Activated naive CD8-positive, alpha-beta T cell (primary cell): ENCODE data around the gene NTHL1.

Experiments
- H3K27ac Mint-ChIP-seq: one replicate; pipeline ENCODE4 v1.8.0; 2021; ENCODE audit warnings: mixed read lengths
- H3K27me3 Mint-ChIP-seq: one replicate; pipeline ENCODE4 v1.8.0; 2021; ENCODE audit warnings: mixed read lengths
- H3K36me3 Mint-ChIP-seq: one replicate; pipeline ENCODE4 v1.8.0; 2021; ENCODE audit warnings: mixed read lengths
- H3K4me1 Mint-ChIP-seq: one replicate; pipeline ENCODE4 v1.8.0; 2021; ENCODE audit warnings: low read depth, mixed read lengths
- H3K4me3 Mint-ChIP-seq: one replicate; pipeline ENCODE4 v1.8.0; 2021; ENCODE audit warnings: mild to moderate bottlenecking, mixed read lengths
- H3K9me3 Mint-ChIP-seq: one replicate; pipeline ENCODE4 v1.8.0; 2021; ENCODE audit warnings: low read depth, mixed read lengths

NTHL1 gene

DNA sequence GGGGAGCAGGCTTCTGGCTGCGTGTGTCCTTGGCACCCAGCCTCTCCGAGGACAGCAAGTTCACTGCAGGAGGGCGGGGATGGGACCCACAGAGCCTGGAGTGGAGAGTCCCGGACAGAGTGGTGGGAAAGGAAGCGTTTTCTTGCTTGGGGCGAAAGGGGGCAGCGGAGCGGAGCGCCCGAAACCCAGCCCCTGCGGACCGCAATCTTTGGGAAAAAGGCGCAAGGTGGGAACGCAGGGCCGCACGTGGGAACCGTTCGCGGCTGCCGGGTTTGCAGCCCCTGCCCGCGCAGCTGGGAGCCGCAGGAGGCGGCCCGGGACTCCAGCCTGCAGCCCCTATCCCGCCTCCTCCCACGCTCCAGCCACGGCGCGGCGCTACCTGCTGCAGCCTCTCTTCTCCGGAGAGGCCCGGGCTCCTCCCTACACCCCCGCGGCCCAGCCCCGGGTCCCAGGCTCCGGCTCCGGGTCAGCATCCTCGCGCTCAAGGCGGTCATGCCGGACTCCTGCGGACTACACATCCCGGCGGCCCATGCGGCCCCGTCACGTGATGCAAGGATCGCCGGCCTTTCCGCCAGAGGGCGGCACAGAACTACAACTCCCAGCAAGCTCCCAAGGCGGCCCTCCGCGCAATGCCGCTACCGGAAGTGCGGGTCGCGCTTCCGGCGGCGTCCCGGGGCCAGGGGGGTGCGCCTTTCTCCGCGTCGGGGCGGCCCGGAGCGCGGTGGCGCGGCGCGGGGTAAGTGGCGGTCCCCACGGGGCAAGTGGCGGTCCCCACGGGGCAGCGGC is at the start of gene NTHL1, which contains the start of gene TSC2:
Gene NTHL1, minus strand, starts transcription at position 505 of the 786 bp plus-strand sequence. Its CDS starts 11 bp downstream, at position 494.
Gene TSC2, plus strand, starts transcription at position 656 of the 786 bp plus-strand sequence. CDS start 631 bp downstream, outside the sequence.
- H3K9me3 Mint-ChIP-seq = no peaks in the 10 kb centered on the region
- peak within 1 kb of the TSS; percentile 70 for H3K27ac Mint-ChIP-seq
- H3K27me3 Mint-ChIP-seq = no peaks in the 10 kb centered on the region
- peak within 1 kb of the TSS; percentile 92 for H3K4me3 Mint-ChIP-seq
- H3K4me1 Mint-ChIP-seq = peaks cover 12% of the 10 kb centered on the region
- H3K36me3 Mint-ChIP-seq = no peaks in the 10 kb centered on the region

DNA sequence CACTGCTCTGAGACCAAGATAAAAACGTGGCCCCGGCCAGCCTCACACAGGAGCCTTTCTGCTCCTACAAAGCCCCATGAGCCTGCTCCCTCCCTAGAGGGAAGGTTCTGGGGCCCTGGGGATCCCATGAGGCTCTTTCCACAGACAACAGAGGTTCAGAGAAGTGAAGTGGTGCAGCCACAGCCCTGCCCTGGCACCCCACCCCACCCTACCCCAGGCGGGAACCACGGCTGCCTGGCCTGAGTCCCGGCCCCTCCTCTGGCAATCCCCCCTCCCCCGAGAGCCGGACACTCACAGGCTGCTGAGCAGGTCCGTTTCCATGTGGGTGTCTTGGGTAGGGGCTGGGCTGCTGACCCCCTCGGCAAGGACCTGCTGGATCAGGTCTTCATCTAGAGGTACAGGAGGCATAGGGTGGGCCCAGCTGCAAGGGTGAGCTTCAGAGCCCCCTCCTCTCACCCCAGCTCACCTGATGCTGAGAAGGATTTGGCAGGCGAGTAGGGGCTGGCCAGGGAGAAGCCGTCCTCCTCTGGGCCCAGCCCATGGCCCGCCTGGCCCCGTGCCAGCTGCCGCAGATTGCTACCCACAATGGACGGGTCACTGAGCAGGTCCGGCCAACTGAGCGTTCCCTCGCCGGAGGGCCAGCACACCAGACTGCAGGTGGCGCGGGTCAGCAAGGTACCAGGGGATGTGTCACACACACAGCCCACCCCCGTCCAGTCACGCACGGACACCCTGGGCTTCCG is 49.4 kb upstream of the NTHL1 start:
- Mint-ChIP-seq H3K36me3 (no peaks in the 10 kb centered on the region), H3K27me3 (no peaks in the 10 kb centered on the region), H3K27ac (no peak overlapping the region), H3K9me3 (no peaks in the 10 kb centered on the region), H3K4me1 (no peaks in the 10 kb centered on the region), H3K4me3 (no peak overlapping the region)

DNA sequence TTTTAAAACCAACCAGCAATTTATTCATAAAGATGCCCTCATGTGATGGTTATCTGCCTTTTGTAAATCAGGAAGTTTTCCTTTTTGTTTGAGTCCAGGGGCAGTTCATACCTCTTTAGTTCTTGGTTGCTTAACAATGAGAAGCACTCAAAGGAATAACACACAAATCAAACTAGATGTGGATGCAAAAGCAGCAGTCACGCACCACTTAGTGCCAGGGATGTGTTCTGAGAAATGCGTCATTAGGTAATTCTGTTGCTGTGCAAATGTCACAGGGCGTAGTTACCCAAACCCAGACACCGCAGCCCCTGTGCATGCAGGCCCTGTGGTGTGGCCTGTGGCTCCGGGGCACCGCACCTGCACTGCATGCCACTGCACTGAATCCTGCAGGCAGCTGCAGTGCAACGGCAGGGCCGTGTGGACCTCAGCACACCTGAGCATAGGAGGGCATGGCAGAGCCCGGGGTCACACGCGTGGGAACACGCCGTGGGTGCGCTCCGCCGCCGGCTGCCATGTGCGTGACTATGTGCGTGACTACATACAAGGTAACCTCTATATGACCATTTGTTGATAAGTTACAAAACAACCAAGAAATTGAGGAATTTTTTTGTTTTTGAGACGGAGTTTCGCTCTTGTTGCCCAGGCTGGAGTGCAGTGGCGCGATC is 48.4 kb upstream of the NTHL1 start:
- Mint-ChIP-seq H3K4me1 (no peaks in the 10 kb centered on the region), H3K27me3 (no peaks in the 10 kb centered on the region), H3K36me3 (no peaks in the 10 kb centered on the region), H3K9me3 (no peaks in the 10 kb centered on the region), H3K4me3 (no peak overlapping the region), H3K27ac (no peak overlapping the region)

DNA sequence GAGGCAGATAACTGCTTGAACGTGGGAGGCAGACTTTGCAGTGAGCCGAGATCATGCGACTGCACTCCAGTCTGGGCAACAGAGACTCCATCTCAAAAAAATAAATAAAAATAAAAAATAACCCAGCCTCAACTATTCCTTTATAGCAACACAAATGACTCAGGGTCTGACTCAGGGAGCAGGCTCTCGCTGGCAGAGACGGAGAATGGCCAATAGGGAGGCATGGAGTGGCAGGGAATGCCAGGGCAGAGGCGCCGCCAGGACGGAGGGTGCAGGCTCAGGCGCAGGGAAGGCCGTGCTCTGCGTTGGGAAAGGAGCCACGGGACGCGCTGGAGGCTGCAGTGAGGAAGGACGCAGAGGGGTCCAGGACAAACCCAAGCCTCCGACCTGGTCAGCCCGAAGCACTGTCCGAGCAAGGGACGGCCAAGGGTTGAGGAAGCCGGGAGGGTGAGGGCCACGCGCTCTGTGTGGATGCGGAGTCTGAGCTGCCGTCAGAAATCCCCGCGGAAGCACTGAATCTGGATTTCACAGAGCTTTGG is 47.8 kb upstream of the NTHL1 start:
- no peaks in the 10 kb centered on the region for H3K4me1 Mint-ChIP-seq
- H3K4me3 Mint-ChIP-seq = no peak overlapping the region
- H3K27me3 Mint-ChIP-seq = no peaks in the 10 kb centered on the region
- no peak overlapping the region for H3K27ac Mint-ChIP-seq
- no peaks in the 10 kb centered on the region for H3K36me3 Mint-ChIP-seq
- H3K9me3 Mint-ChIP-seq = no peaks in the 10 kb centered on the region

DNA sequence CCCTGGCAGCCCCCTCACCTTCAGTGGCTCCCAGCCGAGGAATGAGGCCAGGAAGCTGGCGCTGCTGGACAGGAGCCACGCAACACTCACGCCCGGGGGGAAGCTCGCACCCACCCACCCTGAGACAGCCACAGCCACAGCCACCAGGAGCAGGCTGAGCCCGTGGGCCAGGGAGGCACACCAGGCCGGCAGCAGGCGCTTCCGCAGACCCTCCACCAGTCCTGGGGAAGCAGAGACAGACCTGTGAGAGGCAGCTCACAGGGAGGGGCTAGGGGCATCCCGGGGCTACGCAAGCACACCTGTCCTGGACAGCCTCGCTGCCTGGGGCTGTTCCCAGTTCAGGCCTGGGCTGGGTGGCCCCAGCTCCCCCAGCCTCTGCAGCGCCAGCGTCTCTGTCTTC is 46.2 kb upstream of the NTHL1 start:
- H3K27me3 Mint-ChIP-seq = no peaks in the 10 kb centered on the region
- no peaks in the 10 kb centered on the region for H3K4me1 Mint-ChIP-seq
- H3K27ac Mint-ChIP-seq = no peak overlapping the region
- H3K4me3 Mint-ChIP-seq = no peak overlapping the region
- H3K9me3 Mint-ChIP-seq = no peaks in the 10 kb centered on the region
- H3K36me3 Mint-ChIP-seq = no peaks in the 10 kb centered on the region

DNA sequence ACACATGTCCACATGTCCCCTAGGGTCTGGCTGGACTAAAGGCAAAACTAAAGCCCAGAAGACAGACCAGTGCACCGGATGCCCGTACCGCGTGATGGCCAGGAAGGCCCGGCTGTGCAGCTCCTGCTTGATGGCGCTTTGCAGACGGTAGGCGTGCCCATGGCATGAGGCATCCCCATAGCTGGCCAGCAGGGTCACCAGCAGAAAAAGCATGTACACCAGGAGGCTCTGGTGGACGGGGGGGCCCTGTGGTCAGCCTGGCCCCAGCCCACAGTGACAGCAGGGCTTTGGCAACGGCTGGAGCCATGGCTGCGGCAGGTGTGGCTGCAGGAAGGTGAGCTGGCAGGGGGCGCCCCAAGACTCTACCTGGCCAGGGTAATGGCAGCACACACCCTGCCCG is 45.2 kb upstream of the NTHL1 start:
- Mint-ChIP-seq H3K27me3 (no peaks in the 10 kb centered on the region), H3K4me3 (no peak overlapping the region), H3K4me1 (no peaks in the 10 kb centered on the region), H3K9me3 (no peaks in the 10 kb centered on the region), H3K36me3 (no peaks in the 10 kb centered on the region), H3K27ac (no peak overlapping the region)

DNA sequence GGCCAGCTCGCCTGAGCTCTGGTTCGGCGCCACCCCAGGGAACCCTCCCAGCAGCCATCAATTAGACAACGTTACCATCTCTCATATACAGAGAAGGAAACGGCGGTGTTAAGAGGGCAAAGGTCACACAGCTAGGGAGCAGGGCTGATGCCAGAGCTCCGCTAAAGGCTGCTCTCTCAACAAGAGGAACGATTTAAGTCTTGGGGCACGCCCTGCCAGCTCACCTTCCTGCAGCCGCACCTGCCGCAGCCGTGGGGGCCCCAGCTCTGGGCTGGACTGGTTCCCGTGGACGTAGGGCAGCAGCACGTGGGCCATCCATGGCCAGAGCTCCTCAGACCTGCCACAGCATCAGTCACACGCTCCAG is 44.6 kb upstream of the NTHL1 start:
- Mint-ChIP-seq H3K4me1 (no peaks in the 10 kb centered on the region), H3K27me3 (no peaks in the 10 kb centered on the region), H3K4me3 (no peak overlapping the region), H3K9me3 (no peaks in the 10 kb centered on the region), H3K36me3 (no peaks in the 10 kb centered on the region), H3K27ac (no peak overlapping the region)

DNA sequence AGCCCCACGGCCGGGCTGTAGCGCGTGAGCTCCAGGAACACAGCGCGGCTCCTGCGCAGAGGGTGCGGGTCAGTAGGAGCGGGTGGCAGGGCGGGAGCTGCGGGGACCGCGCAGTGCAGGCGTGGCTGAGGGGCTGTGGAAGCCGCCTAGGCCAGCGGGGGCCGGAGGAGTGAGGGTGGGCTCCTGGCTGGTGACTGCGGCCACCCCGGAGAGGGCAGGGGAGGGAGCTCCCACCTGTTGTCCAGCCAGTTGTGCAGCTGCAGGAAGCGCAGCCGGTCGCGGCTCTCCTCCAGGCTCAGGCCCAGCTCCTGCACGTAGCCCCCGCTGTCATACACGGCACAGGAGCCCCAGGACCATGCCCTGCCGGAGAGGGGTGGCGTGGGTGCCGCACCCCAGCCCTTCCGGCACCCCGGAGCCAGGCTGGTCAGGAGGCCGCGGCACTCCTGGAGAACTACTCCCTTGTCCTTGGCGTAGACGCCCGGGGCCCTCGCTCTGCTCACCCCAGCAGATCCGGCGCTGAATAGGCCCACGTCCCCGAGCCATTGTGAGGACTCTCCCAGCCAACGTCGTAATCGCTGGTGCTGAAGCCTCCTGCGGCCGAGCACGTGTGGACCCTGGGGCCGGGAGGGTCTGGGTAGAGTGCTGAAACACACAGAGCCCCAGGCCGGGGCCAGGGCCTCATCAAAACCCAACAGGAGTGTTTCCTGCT is 44.1 kb upstream of the NTHL1 start:
- H3K4me3 Mint-ChIP-seq = no peak overlapping the region
- no peak overlapping the region for H3K27ac Mint-ChIP-seq
- H3K4me1 Mint-ChIP-seq = no peaks in the 10 kb centered on the region
- no peaks in the 10 kb centered on the region for H3K9me3 Mint-ChIP-seq
- no peaks in the 10 kb centered on the region for H3K27me3 Mint-ChIP-seq
- H3K36me3 Mint-ChIP-seq = no peaks in the 10 kb centered on the region

DNA sequence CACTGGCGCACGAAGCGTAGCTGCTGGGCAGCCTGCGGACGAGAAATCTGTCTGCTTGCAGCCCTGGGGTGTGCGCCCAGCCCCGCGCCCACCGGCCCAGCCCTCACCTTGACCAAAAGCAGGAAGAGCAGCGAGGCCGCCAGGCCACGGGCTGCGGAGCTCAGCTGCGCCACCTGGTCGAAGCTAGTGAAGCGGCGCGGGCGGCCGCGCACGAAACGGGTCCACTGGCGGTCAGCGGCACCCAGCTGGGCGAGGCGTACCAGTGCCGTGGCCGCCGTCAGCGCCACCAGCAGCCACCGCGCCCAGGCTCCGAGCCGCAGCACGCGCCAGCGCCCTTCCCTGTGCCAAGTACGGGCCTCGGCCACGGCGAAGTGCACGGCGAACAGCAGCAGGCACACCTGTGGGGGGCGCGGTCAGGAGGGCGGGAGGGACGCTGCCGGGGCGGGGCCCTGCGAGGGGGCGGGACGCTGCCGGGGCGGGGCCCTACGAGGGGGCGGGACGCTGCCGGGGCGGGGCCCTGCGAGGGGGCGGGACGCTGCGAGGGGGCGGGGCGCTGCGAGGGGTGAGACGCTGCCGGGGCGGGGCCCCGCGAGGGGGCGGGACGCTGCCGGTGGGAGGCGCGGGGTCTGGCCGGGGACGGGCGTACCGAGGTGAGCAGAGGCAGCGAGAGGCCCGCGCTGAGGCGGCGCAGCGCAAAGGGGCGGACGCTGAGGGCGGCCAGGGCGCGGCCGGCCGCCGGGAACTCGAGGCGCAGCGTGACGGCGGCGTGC is 43.3 kb upstream of the NTHL1 start:
- Mint-ChIP-seq H3K4me1 (no peaks in the 10 kb centered on the region), H3K9me3 (no peaks in the 10 kb centered on the region), H3K36me3 (no peaks in the 10 kb centered on the region), H3K27me3 (no peaks in the 10 kb centered on the region), H3K4me3 (no peak overlapping the region), H3K27ac (no peak overlapping the region)

DNA sequence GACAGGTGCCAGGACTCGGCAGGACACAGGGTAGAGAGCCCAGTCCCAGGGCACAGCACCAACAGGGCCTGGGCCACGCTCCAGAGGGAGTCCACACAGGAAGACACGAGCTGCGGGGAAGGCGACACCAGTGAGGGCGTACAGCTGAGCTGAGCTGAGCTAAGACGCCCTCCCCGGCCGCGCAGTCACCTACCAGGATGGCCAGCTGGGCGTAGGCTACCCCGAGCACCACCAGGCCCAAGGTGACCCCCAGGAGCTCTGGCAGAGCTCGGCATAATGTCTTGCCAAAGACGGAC is 42.8 kb upstream of the NTHL1 start:
- no peaks in the 10 kb centered on the region for H3K27me3 Mint-ChIP-seq

DNA sequence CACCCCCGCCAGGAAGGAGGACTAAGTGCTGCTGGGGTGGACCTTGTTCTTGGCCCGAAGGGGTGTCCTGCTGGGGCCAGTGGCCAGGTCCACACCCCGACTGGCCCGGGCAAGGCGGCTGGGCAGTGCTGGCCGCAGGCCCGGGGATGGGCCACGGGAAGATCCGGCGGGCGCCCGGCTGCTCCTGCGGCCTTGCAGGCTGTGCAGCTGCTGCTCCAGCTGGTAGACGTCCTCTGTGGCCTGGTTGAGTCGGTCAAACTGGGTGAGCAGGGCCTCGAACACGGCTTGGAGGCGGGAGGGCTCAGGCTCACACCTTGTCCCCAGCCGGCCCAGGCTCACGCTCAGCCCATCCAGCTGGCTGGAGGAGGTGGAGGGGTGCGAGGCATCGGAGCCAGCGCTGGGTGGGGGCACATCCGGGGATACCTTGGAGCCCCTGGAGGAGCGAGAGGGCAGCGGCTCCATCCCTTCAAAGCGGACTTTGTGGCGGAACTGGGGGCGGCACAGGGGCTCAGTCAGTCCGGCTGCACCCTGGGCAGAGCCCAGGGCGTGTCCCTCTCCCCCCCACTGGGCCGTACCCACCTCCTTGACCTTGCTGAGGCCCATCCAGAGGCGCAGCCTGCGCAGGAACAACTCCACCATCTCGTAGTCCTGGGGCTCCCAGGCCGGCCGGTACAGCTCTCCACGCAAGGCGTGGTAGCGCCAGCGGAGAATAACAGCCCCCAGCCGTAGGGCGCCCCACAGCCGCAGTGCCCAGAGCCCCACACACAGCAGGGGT is 42.3 kb upstream of the NTHL1 start:
- no peaks in the 10 kb centered on the region for H3K4me1 Mint-ChIP-seq
- H3K27ac Mint-ChIP-seq = no peak overlapping the region
- H3K4me3 Mint-ChIP-seq = no peak overlapping the region
- no peaks in the 10 kb centered on the region for H3K9me3 Mint-ChIP-seq
- H3K36me3 Mint-ChIP-seq = no peaks in the 10 kb centered on the region
- H3K27me3 Mint-ChIP-seq = no peaks in the 10 kb centered on the region

More for the DNA sequence above, 42.8 kb upstream of the NTHL1 start:
- Mint-ChIP-seq H3K36me3 (no peaks in the 10 kb centered on the region), H3K9me3 (no peaks in the 10 kb centered on the region), H3K4me3 (no peak overlapping the region), H3K27ac (no peak overlapping the region), H3K4me1 (no peaks in the 10 kb centered on the region)

DNA sequence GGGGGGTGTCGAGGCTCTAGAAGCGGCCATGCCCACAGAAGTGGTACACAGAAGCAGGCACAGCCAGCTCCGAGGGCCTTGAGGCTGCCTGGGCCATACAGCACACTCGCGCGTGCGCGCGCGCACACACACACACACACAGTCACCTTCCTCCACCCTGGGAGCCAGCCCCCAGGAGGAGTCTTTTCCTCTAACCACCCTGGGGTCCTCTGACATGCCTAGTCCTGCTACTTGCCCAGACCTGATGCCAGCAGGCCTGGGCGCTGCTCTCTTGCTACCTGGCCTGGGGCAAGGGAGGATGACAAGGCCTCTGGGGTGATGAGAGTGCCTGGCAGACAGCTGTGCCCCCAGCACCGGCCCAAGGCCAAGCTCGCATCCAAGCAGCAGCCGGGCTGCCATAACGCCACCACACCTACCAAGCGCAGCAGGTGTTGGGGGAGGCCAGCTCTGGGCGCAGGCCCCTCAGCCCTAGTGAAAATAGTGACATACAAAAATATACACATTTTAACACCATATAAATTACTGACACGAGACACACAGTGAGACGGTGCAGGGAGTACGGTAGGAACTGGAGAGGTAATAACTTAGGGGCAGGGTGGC is 41.2 kb upstream of the NTHL1 start:
- Mint-ChIP-seq H3K4me3 (no peak overlapping the region), H3K4me1 (no peaks in the 10 kb centered on the region), H3K27me3 (no peaks in the 10 kb centered on the region), H3K36me3 (no peaks in the 10 kb centered on the region), H3K27ac (no peak overlapping the region), H3K9me3 (no peaks in the 10 kb centered on the region)
